ENCODE results near the gene SNHG17.

The SNHG17 gene

GRCh38 chr20:38426006-38426897 is 8.9 kb downstream of the SNHG17 start:
- no peak overlapping the region for H3K27ac ChIP-seq
- TF ChIP-seq ZFX (IDR thresholded peaks at IDR 0.05) (no peak), CTCF (conservative IDR thresholded peaks at IDR 0.05) (no peak)

- no peak overlapping the region for H3K27ac ChIP-seq
- TF ChIP-seq ZFX (IDR thresholded peaks at IDR 0.05) (no peak), CTCF (conservative IDR thresholded peaks at IDR 0.05) (no peak)
These were observed 10.7 kb downstream of the SNHG17 start for GRCh38 chr20:38424401-38424800.

GRCh38 chr20:38423541-38423940 is 11.6 kb downstream of the SNHG17 start:
- TF ChIP-seq ZFX (IDR thresholded peaks at IDR 0.05) (no peak), CTCF (conservative IDR thresholded peaks at IDR 0.05) (no peak)
- no peak overlapping the region for H3K27ac ChIP-seq

- TF ChIP-seq CTCF (conservative IDR thresholded peaks at IDR 0.05) (no peak), ZFX (IDR thresholded peaks at IDR 0.05) (no peak)
- H3K27ac ChIP-seq, result no peak overlapping the region
These were observed 13.2 kb downstream of the SNHG17 start for GRCh38 chr20:38421915-38422314.

- no peak for TF ChIP-seq ZFX (IDR thresholded peaks at IDR 0.05)
- no peak for TF ChIP-seq CTCF (conservative IDR thresholded peaks at IDR 0.05)
- H3K27ac ChIP-seq, result no peak overlapping the region
These were observed 14.6 kb downstream of the SNHG17 start for GRCh38 chr20:38420388-38421085.

GRCh38 chr20:38418509-38419204 is 16.5 kb downstream of the SNHG17 start:
- TF ChIP-seq ZFX (IDR thresholded peaks at IDR 0.05) (no peak), CTCF (conservative IDR thresholded peaks at IDR 0.05) (no peak)
- H3K27ac ChIP-seq, result no peak overlapping the region
